GM19099 (cell line): ENCODE data around the gene IL34.

Experiments used
- POLR2A ChIP-seq: IDR thresholded peaks from 3 replicates; pipeline ENCODE4 v1.6.1; 2011; ENCODE audit warnings: low read depth; ENCODE audit not compliant: insufficient read length; ENCODE audit errors: extremely low read depth

The IL34 gene

DNA sequence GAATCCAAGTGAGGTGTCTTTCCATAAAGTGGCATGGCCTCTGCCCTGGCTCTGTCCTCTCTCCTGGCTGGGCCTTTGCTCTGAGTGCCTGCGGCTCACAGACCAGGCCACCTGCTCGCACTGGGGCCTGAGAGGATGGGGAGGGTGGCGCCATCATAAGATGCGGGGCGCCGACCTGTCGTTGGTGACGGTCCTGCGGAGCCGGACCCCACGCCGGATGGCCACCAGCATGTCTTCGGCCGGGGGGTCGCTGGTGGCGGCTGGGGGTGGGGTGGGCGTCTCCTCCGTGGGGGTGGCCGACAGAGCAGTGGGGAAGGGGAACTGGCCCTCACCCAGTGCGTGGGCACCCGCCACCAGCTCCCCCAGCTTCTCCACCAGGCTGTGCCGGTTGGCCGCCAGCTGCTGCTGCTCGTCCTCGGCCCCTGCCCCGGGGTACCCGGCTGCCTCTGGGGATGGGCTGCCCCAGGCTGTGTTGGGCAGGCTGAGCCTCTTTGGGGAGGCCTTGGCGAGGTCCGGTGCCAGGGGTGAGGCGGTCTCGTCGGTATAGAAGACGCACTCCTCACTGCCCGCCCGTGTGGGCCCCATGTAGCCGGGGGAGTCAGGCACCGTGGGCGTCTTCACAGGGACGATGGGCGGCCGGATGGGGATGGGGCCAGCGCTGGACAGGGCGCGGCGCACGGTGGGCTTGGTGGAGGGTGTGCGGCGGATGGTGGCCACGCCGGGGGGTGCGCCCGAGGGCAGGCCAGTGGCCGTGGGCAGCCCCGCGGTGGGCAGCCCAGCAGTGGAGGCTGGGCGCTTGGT, 17.4 kb downstream of the IL34 start:
- no peak for TF ChIP-seq POLR2A

DNA sequence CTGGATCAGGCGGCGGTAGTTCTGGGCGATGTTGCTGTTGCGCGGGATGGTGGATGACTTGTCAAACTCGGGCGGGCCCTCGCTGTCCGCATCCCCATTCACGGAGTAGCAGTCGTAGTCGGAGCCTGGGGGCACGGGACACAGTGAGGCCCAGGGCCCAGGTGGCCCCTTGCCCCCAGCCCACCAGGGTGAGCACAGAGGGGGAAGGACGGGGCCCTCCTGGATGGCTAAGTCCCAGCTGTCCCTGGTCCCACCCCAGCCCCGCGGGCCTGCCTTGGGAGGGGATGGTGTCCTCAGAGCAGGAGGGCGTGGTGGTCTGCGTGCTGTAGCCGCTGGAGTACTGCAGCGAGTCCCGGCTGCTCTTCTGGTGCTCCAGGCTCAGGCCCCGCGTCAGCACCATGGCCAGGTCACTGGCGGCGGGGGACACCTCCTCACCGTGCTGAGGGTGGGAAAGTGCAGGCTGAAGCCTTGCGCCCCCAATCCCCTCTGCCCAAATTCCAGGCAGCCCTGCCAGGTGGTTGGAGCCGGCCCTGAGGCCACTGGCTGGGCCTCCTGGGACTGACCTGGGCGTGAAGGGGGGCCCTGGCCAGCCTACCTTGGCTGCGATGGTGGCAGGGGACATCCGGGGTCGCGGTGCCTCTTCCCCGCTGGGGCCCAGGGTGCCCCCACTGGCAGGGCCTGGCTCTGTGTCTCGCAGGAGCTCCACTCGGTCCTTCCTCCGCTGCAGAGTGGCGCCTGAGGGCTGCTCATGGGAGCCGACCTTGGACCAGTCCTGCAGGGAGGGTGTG, 18.2 kb downstream of the IL34 start:
- no peak for TF ChIP-seq POLR2A

DNA sequence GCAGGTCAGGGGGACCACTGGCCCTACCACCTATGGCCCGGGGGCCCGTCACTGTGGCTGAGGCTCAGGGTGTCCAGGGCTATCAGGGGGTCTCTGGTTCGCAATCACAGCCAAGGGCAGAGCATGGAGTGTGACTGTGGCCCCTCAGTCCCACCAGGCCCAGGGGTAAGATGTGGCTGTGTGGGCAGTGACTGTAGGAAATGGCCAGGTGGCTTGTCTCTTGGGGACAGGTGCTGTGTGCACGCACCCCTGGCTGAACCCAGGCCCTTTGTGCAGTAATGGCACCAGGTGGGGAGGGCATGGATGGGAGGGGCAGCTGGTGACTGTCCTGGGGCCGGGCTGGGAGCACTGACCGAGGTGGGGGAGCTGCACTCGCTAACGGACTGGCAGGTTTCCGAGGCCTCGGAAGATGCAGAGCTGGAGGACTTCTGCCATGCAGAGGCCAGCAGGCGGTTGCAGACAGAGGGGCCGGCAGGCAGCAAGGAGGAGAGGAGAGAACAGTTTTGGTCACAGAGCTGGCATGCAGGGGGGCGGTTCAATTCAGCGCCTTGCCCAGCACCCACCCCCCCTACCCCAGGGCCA, 18.8 kb downstream of the IL34 start:
- TF ChIP-seq POLR2A: no peak

DNA sequence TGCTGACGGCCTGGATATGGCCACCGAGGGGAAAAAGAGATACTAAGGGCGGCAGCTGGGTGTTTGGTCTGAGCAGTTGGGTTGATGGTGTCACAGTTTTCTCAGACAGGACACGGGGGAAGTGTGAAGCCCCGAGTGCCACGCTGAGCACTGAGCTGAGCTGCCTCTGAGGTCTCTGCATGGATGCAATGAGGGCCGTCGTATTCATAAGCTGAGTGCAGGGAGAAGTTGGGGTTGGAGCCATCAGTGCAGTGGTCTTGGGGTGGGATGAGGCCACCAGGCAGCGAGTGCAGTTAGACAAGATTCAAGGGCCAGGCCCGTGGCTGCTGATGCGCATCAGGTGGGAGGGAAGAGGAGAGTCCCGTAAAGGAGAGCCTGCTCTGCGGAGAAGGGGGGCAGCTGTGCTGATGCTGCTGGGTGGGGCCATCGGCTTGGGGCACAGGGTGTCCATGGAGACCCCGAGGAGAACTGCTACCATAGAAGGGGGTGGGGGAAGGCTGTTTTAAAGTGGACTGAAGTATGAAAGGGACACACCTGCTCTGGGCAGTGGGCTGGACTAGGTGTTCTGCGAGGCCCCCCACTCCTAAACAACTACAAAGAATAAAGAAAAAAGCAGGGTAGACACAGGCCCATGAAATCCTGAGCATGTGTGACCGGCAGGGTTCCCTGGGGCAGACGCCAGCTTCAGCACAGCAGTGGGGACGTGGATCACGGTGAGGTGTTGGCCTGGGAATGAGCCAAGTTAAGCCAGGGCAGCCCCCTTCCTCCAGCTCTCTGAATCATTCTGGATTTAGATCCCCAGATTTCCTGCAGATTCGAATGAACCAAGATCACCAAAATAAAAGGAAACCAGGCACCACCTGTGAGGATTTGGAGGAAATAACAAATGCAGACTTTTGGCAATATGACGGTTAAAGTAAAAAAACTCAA, 19.7 kb downstream of the IL34 start:
- TF ChIP-seq POLR2A: no peak

DNA sequence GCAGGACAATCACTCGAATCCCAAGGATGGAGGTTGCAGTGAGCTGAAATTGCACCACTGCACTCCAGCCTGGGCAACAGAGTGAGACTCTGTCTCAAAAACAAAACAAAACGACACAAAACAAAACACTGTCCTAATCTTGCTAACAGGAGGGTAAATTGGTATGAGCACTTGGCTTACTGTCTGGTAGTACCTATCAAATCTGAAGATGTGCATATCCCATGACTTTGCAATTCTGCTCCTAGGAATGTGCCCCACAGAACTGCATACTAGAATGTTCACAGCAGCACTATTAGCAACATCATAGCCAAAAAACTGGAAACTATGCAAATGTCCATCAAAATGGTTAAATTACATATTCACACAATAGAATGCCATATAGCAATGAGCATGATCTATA, 23.8 kb downstream of the IL34 start:
- TF ChIP-seq POLR2A: no peak

DNA sequence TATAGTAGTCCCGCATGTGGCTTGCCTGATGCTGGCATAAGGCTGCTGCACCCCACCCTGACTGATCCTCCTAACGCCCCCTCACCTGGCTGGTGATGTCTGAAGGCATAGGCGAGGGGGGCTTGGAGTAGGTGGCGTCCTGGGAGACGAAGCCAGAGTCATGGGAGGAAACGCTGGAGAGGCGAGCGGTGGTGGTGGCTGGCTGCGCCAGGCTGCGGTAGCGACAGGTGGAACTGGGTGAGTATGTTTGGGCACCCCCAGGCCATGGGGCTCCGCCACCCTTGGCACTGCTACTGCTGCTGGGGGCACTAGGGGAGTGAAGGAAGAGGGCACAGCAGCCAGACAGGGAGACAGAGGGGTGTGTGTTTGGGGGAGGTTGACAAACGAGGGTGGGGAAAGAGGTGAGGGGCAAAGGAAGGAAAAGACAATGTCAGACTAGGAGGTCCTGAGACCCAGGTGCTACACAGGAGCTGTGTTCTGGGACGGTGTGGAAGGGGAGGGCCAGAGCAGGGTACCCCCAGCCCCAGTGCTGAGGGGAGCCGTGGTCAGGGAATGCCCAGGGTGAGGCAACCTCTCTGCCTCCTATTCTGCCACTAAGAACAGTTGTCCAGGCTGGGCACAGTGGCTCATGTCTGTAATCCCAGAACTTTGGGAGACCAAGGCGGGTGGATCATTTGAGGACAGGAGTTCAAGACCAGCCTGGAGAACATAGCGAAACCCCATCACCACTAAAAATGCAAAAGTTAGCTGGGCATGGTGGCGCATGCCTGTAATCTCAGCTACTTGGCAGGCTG, 28.1 kb downstream of the IL34 start:
- TF ChIP-seq POLR2A: no peak

DNA sequence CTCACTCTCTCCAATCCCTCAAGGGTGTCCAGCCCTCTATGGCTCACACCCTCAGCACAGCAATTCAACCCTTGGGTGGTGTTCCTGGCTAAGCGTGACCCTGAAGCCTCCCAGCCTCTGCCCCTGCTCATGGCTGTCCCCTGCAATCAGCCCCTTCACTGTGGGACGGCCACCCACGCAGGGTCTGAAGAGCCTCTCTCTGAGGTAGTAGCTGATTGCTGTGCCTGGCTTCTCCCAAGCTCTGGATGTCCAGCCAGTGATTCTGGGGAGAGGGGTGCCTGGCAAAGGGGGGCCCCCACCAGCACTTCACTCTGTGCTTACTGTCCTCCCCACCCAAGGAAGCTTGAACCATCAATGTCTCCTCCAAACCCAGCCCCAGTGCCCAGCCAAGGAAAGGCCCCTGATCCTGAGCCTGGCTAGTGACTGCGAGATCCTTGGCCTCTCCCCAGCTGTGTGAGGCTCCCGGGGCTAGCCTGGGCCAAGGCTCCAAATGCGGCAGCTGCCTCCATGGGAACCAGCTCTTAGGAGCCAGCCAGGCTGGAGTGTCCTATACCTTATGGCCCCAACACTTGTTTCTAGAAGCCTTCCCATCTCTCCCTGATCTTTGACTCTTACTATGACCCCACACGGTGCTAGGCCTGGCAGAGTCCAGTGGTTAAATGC, 29.6 kb downstream of the IL34 start:
- no peak for TF ChIP-seq POLR2A

DNA sequence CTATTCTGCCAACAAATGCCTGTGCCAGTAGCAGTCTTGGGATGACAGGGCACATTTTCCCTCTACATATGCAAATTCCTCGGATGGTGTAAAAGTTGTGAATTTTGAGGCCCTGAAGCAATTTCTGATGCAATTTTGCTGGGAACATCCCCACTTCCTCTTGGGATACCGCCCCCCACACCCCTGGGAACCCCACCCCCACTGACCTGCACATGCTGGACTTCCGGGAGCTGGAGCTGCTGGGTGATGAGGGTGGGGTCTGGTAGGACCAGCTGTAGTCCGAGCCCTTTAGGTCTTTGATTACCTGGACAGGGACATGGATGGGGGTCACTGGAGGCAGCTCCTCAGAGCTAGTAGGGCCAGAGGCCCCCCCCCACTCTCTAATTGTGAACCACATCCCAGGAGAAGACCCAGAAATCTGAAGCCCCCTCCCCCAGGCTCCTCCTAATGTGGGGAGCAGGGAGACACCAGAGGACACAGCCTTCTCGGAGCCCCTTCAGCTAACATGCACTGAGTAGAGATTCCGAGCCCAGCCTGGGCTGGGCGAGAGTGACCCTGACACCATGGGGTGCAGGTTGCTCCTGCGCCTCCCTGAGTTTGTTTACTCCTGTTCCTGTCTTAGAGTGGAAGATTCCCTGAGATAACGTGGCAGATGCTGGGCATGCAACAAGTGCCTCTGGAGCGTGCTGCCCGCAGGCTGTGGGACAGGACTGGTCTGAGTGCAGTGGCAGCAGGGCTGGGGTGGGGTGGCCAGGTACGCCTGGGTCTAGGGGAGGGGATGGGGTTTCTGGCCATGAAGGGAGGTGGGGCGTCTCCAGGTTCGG, 30.5 kb downstream of the IL34 start:
- TF ChIP-seq POLR2A: no peak

DNA sequence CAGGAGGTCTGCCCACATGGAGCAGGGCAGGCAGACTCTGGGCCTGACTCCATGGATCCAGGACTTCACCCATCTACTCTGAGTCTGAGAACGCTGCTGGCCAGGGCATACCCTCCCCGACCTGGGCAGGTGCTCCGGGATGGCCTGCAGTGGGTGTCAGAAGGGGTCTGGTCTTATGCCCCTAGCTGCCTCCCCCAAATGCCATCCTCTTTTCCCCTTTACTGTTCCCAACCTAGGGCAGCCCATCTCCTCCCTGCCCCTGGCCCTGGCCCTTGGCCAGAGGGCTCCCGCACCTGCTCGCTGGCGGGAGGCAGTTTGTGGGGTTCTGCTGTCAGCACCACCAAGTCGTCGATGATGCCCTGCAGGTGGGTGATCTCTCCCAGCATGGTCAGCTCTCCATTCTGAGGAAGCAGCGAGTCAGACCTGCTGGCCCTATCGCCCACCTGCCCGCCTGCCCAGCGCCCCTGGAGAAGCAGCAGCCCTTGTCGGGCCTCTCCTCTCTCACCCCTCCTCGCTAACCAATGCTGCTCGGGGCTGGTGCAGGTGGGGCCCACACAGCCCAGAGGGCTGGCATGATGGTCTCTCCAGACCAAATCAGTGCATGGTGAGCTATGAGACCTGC, 31.3 kb downstream of the IL34 start:
- no peak for TF ChIP-seq POLR2A

DNA sequence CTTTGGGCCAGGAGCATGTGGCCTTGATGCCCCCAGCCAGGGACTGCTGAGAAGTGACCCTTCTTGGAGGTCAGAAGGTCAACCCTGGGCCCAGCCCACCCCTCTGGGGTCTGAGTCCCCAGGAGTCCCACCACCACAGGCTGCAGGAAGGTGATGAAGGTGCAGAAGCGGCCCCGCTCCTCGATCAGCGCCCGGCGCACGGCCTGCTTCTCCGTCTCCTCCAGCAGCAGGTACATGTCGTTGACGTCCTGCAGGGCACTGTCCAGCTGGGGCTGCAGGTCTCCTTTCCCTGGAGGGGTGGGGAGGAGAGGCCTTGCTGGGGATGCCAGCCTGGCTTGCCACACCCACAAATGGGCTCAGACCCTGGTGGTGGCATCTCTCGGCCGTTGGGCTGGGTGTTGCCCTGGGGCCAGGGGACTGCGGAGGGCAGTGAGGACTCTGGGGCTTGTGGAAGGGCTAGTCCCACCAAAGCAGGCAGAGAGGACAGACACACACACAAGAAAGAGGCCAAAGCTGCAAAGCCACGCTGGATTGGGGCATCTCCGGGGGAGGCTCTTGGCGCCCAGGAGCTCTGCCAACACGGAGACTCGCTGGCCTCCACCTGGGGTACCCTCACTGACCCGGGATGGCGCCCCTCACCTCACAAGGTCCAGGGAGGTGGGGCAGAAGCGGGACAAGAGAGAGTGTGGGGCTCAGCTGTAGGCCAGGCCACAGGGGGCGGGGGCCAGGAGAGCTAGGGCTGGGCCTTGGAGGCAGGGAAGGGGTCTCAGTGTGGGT, 31.9 kb downstream of the IL34 start:
- TF ChIP-seq POLR2A: no peak

DNA sequence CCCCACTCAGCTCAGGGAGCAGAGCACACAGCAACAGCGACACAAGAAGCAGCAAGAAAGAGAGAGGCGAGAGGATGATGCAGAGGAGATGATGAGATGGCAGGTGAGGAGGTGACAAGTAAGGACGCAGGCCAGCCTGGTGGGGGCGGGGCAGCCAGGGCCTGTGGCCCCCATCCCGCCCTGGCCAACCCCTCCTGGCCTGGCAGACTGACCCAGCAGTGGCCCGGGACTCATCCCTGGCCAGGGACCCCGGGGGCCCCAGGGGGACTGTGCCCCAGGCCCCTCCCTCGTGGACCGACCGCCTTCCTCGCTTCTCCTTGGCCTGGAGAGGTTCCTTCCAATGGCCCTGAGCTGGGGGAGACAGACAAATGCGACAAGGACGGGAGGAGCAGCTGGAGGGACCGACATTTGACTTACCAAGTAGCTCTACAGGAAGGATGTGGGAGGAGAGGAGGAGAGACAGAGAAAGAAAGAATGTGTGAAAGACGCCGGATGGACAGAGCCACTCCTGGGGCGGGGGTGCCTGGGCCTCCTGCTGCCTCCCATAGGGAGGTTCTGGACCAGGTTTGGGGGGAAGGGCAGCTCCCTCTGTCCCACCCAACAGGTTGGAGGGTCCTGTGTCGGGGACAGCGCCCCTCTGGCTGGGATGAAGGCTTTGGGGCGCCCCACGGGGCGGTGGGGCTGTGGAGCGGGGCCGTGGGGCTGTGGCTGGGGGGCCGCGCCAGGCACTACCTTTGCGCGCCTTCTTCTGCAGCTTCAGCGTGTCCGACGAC, 32.7 kb downstream of the IL34 start:
- TF ChIP-seq POLR2A: no peak
